GM21528 (cell line): ENCODE results near the gene VSIG10L.
A peak's percentile ranks its signal among the peaks of the same experiment; 100 is the strongest.

Experiments
- ATAC-seq: cut with Tn5 transposase; IDR thresholded peaks from one replicate; pipeline ENCODE4 v1.9.1; 2021; ENCODE audit warnings: mild to moderate bottlenecking, moderate library complexity; ENCODE audit not compliant: unreplicated experiment, low FRiP score

Gene VSIG10L

GRCh38 chr19:51341976-51342580, at the start of gene VSIG10L:
VSIG10L (minus strand) TSS chr19:51342139; CDS start chr19:51342124, 15 bp downstream.
- ATAC-seq, result no peak

DNA sequence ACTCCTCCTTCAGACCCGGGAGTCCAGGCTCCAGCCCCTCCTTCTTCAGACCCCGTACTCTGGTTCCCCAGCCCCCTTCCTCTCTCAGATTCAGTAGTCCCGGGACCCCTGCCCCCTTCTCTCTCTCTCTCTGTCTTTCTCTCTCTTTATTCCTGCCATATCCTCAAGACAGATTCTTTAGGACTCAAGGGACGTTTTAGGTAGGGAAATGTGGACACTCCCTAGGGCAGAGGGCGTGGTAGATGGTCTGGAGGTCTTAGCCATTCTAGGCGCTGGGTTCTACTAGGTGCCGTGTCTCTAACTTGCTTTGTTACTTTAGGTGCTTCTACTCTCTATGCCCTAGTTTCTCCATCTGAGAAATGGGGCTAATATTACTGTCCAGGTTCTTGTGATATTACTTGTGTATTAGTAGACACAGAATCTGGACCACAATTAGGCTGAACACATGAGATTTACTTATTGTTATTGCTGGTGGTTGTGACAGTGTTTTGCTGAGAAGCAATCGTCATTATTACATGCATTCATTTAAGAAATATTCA, 49.2 kb upstream of the VSIG10L start:
- no peak for ATAC-seq

GRCh38 chr19:51389143-51389542, 47.2 kb upstream of the VSIG10L start:
- ATAC-seq, result no peak

GRCh38 chr19:51387924-51388389, 46.0 kb upstream of the VSIG10L start, which contains the start of gene LIM2:
LIM2 (minus strand) TSS chr19:51387974; CDS start chr19:51387443, 531 bp downstream.
- ATAC-seq, result no peak

DNA sequence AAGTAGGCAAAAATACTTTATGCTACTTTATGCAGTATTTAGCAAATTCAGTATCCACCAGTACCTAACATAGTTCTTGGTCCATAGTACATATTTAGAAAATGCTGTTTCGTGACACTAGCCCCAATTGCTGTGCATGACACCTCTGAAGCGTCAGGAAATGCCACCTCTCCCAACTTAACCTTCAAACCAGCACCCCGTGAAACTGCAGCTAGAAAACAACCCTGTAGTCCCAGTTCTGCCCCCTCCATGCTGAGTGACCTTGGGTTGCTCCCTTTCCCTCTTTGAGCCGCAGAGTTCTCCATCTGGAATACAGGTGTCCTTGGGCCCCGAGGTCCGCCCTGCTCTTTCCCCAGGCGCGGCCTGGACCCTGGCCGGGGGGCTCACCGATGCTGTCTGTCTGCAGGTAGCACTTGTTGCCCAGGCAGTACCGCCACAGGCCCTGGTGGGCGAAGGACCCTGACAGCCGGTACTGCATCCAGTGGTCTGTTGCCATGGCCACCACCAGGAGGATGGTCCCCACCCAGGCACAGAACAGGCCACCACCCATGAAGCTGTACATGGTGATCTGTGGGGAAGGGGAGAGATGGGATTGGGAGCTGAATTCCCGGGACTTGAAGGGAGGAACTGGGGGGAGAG, 45.1 kb upstream of the VSIG10L start:
- ATAC-seq, result no peak

GRCh38 chr19:51382004-51382403, 40.1 kb upstream of the VSIG10L start:
- no peak for ATAC-seq

DNA sequence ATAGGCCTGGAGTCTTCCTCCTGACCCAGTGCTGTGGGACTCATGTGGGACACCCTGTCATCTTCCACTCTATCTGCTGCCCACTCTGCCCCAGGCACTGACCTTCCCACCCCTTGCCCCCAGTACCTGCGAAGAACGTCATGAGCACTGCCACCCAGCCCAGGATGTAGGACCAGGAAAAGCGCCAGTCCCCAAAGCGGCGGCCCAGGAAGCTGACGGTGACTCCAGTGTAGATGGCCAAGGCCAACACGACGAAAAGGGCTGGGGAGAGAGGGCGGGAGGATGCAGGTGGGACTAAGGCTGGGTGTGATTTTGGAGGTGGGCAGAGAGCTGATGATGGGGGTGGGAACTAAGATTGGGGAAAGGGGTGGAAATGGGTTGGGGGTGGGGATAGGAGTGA, 38.4 kb upstream of the VSIG10L start:
- no peak for ATAC-seq

DNA sequence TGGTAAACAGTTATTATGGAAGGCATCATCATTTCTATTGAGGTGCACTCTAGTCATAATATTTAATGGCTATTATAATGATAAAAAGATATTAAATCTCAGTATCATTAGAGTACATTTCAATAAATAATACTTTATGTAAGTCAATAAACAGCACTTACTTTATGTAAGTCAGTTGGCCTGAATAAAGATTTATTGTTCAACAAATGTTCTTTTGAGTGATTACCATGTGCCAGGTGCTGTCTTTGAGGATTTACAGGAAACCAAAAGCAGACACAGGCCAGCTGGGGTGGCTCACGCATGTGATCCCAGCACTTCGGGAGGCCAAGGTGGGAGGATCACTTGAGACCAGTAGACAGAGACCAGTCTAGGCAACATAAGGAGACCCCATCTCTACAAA, 35.5 kb upstream of the VSIG10L start:
- no peak for ATAC-seq

GRCh38 chr19:51375504-51376221, 33.7 kb upstream of the VSIG10L start:
- ATAC-seq, result no peak

GRCh38 chr19:51372649-51373504, 30.9 kb upstream of the VSIG10L start, which contains the start of gene NKG7:
NKG7 (minus strand) TSS chr19:51372654; CDS start chr19:51372535, 119 bp downstream.
- no peak for ATAC-seq

- no peak for ATAC-seq
These were observed 30.2 kb upstream of the VSIG10L start for GRCh38 chr19:51372021-51372648.

GRCh38 chr19:51371186-51371690, 29.3 kb upstream of the VSIG10L start:
- ATAC-seq, result no peak

- no peak for ATAC-seq
These were observed 28.3 kb upstream of the VSIG10L start for GRCh38 chr19:51370230-51370629.

GRCh38 chr19:51368366-51369282, 26.7 kb upstream of the VSIG10L start, which contains the start of gene CLDND2:
CLDND2 (minus strand) TSS chr19:51369003; CDS start chr19:51368577, 426 bp downstream.
- ATAC-seq, result no peak

GRCh38 chr19:51367565-51368365, 25.8 kb upstream of the VSIG10L start:
- ATAC-seq, result peak; percentile 62

DNA sequence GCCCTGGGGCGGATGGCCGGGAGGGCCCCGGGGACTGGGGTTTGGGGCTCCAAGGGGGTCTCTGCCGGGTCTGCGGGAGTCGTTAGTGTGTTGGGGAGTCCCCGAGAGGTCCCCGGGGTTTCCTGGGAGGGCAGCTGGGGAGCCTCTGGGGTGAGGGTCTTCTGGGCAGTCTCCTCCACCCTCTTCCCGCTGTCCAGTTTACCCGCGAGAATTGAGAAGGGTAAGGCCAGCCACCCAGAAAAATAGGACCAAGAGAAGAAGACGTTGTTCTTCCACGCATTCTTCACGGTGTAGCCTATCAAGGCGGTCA, 25.3 kb upstream of the VSIG10L start:
- no peak for ATAC-seq

- peak; percentile 41 for ATAC-seq
These were observed 24.7 kb upstream of the VSIG10L start for GRCh38 chr19:51366389-51367254.
